IPS-15b (cell line): ENCODE results near the gene GNG7.
"Not testable (repeated sequence)": the region's sequence is repeated elsewhere in the genome, so short reads cannot be mapped to it uniquely, and the experiment has no call there.

Experiments used
- H3K27me3 ChIP-seq: one replicate; pipeline ENCODE4 v1.6.1; 2013; ENCODE audit warnings: low read length; ENCODE audit not compliant: control insufficient read depth, insufficient read depth
- H3K36me3 ChIP-seq: one replicate; pipeline ENCODE4 v1.6.1; 2013; ENCODE audit warnings: low read length; ENCODE audit not compliant: control insufficient read depth, insufficient read depth
- H3K4me1 ChIP-seq: one replicate; pipeline ENCODE4 v1.6.1; 2013; ENCODE audit warnings: mild to moderate bottlenecking, low read length; ENCODE audit not compliant: control insufficient read depth, insufficient read depth
- H3K4me3 ChIP-seq: one replicate; pipeline ENCODE4 v1.5.1; 2013; ENCODE audit warnings: low read depth, low read length
- H3K9ac ChIP-seq: one replicate; pipeline ENCODE4 v1.6.1; 2013; ENCODE audit warnings: low read depth, mild to moderate bottlenecking, low read length
- H3K9me3 ChIP-seq: one replicate; pipeline ENCODE4 v1.6.1; 2013; ENCODE audit warnings: mild to moderate bottlenecking, low read length; ENCODE audit not compliant: control insufficient read depth, insufficient read depth

The GNG7 gene

GRCh38 chr19:2678948-2679347 is 23.5 kb downstream of the GNG7 start:
- H3K4me1 ChIP-seq, H3K4me3 ChIP-seq, H3K9ac ChIP-seq, H3K36me3 ChIP-seq, H3K9me3 ChIP-seq, H3K27me3 ChIP-seq: not testable (repeated sequence)

- H3K4me3 ChIP-seq = no peak overlapping the region
- peaks cover 5% of the 10 kb centered on the region for H3K4me1 ChIP-seq
- H3K9ac ChIP-seq = no peak overlapping the region
- no peaks in the 10 kb centered on the region for H3K9me3 ChIP-seq
- H3K36me3 ChIP-seq = no peaks in the 10 kb centered on the region
- no peaks in the 10 kb centered on the region for H3K27me3 ChIP-seq
Observed at GRCh38 chr19:2678044-2678671, 24.3 kb downstream of the GNG7 start.

GRCh38 chr19:2676823-2677222 is 25.7 kb downstream of the GNG7 start:
- Histone ChIP-seq H3K27me3 (no peaks in the 10 kb centered on the region), H3K9ac (no peak overlapping the region), H3K9me3 (no peaks in the 10 kb centered on the region), H3K4me3 (no peak overlapping the region), H3K36me3 (no peaks in the 10 kb centered on the region), H3K4me1 (peaks cover 5% of the 10 kb centered on the region)

- Histone ChIP-seq H3K4me1 (peaks cover 5% of the 10 kb centered on the region), H3K27me3 (no peaks in the 10 kb centered on the region), H3K36me3 (no peaks in the 10 kb centered on the region), H3K4me3 (no peak overlapping the region), H3K9me3 (no peaks in the 10 kb centered on the region), H3K9ac (no peak overlapping the region)
Observed at GRCh38 chr19:2675892-2676291, 26.6 kb downstream of the GNG7 start.

GRCh38 chr19:2670217-2670616 is 32.3 kb downstream of the GNG7 start:
- no peaks in the 10 kb centered on the region for H3K27me3 ChIP-seq
- peaks cover 5% of the 10 kb centered on the region for H3K4me1 ChIP-seq
- H3K4me3 ChIP-seq = no peak overlapping the region
- H3K36me3 ChIP-seq = no peaks in the 10 kb centered on the region
- no peak overlapping the region for H3K9ac ChIP-seq
- H3K9me3 ChIP-seq = no peaks in the 10 kb centered on the region

GRCh38 chr19:2668175-2668763 is 34.2 kb downstream of the GNG7 start:
- Histone ChIP-seq H3K9ac (no peak overlapping the region), H3K27me3 (no peaks in the 10 kb centered on the region), H3K36me3 (no peaks in the 10 kb centered on the region), H3K4me3 (no peak overlapping the region), H3K9me3 (no peaks in the 10 kb centered on the region), H3K4me1 (no peaks in the 10 kb centered on the region)

GRCh38 chr19:2667349-2667748 is 35.1 kb downstream of the GNG7 start:
- H3K9ac ChIP-seq, H3K4me1 ChIP-seq, H3K36me3 ChIP-seq, H3K27me3 ChIP-seq, H3K9me3 ChIP-seq, H3K4me3 ChIP-seq: not testable (repeated sequence)

- H3K4me1 ChIP-seq = no peaks in the 10 kb centered on the region
- H3K4me3 ChIP-seq = no peak overlapping the region
- H3K36me3 ChIP-seq = no peaks in the 10 kb centered on the region
- no peak overlapping the region for H3K9ac ChIP-seq
- H3K9me3 ChIP-seq = peaks cover 5% of the 10 kb centered on the region
- no peaks in the 10 kb centered on the region for H3K27me3 ChIP-seq
Observed at GRCh38 chr19:2666344-2666994, 36.0 kb downstream of the GNG7 start.

GRCh38 chr19:2665103-2665502 is 37.4 kb downstream of the GNG7 start:
- Histone ChIP-seq H3K4me1 (no peaks in the 10 kb centered on the region), H3K36me3 (no peaks in the 10 kb centered on the region), H3K27me3 (no peaks in the 10 kb centered on the region), H3K9me3 (peaks cover 5% of the 10 kb centered on the region), H3K9ac (no peak overlapping the region), H3K4me3 (no peak overlapping the region)

- H3K4me1 ChIP-seq = no peaks in the 10 kb centered on the region
- H3K27me3 ChIP-seq = no peaks in the 10 kb centered on the region
- H3K36me3 ChIP-seq = no peaks in the 10 kb centered on the region
- H3K9ac ChIP-seq = no peak overlapping the region
- H3K9me3 ChIP-seq = peaks cover 5% of the 10 kb centered on the region
- no peak overlapping the region for H3K4me3 ChIP-seq
Observed at GRCh38 chr19:2663920-2664571, 38.4 kb downstream of the GNG7 start.

GRCh38 chr19:2661615-2662014 is 40.9 kb downstream of the GNG7 start:
- H3K36me3 ChIP-seq = no peaks in the 10 kb centered on the region
- H3K4me3 ChIP-seq = no peak overlapping the region
- peaks cover 5% of the 10 kb centered on the region for H3K9me3 ChIP-seq
- no peak overlapping the region for H3K9ac ChIP-seq
- H3K4me1 ChIP-seq = no peaks in the 10 kb centered on the region
- H3K27me3 ChIP-seq = no peaks in the 10 kb centered on the region
